GM12892 (cell line): ENCODE results near the gene AFG3L2.

Experiments used
- POLR2A ChIP-seq: IDR thresholded peaks from 2 replicates; pipeline ENCODE4 v1.6.1; 2011; ENCODE audit warnings: low read depth, low read length, control low read depth
- TAF1 ChIP-seq: IDR thresholded peaks from 2 replicates; pipeline ENCODE4 v1.6.1; 2011; ENCODE audit warnings: low read depth, mild to moderate bottlenecking, control low read depth, low read length, borderline replicate concordance

GRCh38 chr18:12336171-12336613, 40.8 kb downstream of the AFG3L2 start:
- TF ChIP-seq TAF1: no peak
- no peak for TF ChIP-seq POLR2A
